ENCODE results near the gene MYCBPAP.

The MYCBPAP gene

GRCh38 chr17:50541402-50541715 is 33.1 kb downstream of the MYCBPAP start:
- no peak overlapping the region for H3K4me3 ChIP-seq (ENCODE audit: low read length)
- TF ChIP-seq, protein P1, sequence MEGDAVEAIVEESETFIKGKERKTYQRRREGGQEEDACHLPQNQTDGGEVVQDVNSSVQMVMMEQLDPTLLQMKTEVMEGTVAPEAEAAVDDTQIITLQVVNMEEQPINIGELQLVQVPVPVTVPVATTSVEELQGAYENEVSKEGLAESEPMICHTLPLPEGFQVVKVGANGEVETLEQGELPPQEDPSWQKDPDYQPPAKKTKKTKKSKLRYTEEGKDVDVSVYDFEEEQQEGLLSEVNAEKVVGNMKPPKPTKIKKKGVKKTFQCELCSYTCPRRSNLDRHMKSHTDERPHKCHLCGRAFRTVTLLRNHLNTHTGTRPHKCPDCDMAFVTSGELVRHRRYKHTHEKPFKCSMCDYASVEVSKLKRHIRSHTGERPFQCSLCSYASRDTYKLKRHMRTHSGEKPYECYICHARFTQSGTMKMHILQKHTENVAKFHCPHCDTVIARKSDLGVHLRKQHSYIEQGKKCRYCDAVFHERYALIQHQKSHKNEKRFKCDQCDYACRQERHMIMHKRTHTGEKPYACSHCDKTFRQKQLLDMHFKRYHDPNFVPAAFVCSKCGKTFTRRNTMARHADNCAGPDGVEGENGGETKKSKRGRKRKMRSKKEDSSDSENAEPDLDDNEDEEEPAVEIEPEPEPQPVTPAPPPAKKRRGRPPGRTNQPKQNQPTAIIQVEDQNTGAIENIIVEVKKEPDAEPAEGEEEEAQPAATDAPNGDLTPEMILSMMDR (IDR thresholded peaks at IDR 0.05; ENCODE audit: insufficient read depth, low read depth, low read length, missing control alignments): no peak

GRCh38 chr17:50541716-50542688 is 33.8 kb downstream of the MYCBPAP start:
- H3K4me3 ChIP-seq (ENCODE audit: low read length): peak overlapping the region; percentile 25
- peak; percentile 80 for DNase-seq (ENCODE audit: low read depth)
- TF ChIP-seq, protein P1 (IDR thresholded peaks at IDR 0.05; ENCODE audit: insufficient read depth, low read depth, low read length, missing control alignments): no peak

More at GRCh38 chr17:50541402-50541715, 33.1 kb downstream of the MYCBPAP start:
- DNase-seq (ENCODE audit: low read depth): no peak

DNA sequence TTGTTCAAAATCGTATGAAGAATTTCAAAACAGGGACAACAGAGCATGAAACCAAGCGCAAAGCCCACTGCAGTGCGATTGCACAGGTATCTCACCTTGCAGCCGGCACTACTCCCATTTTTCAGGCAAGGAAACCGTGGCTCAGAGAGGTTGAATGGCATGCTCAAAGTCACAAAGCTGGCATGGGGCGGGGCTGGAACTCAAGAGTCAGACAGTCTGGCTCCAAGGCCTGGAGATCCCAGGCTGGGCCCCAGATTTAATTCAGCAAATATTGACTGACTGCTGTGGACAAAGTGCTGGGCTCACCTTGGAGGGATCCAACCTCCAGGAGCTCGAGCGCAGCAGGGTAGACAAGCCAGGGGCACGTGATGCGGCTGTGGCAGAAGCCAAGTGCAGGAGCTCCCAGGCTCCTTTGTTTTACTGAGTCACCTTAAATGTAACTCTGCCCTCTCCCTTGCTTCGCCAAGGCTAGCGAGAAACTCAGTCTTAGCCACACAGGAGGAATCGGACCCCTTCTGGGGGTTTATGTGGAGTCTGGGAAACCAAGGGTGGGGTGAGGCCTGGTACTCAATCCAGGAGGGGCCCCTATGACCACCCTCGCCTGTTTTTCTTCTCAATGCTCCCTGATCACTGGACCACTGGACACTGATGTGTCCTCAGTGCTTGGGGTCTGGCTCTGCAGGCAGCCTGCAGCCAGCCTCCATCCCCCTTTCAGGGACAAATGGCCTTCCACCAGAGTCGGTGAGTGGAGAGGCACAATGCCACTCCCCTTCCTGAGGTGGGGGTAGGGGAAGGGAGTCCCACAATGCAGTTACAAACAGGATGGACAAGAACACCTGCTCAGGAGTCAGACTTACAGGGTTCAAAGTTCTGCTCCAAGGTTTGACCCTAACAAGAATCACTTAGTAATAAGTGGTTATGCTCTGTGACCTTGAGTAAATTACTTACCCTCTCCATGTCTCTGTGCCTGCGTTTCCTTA is 34.8 kb downstream of the MYCBPAP start:
- TF ChIP-seq, protein P1 (IDR thresholded peaks at IDR 0.05; ENCODE audit: insufficient read depth, low read depth, low read length, missing control alignments): no peak
- peak; percentile 48 for DNase-seq (ENCODE audit: low read depth)
- no peak overlapping the region for H3K4me3 ChIP-seq (ENCODE audit: low read length)

- no peak for DNase-seq (ENCODE audit: low read depth)
- H3K4me3 ChIP-seq (ENCODE audit: low read length): no peak overlapping the region
- TF ChIP-seq, protein P1 (IDR thresholded peaks at IDR 0.05; ENCODE audit: insufficient read depth, low read depth, low read length, missing control alignments): no peak
Measured at GRCh38 chr17:50544516-50544915, 36.3 kb downstream of the MYCBPAP start.

DNA sequence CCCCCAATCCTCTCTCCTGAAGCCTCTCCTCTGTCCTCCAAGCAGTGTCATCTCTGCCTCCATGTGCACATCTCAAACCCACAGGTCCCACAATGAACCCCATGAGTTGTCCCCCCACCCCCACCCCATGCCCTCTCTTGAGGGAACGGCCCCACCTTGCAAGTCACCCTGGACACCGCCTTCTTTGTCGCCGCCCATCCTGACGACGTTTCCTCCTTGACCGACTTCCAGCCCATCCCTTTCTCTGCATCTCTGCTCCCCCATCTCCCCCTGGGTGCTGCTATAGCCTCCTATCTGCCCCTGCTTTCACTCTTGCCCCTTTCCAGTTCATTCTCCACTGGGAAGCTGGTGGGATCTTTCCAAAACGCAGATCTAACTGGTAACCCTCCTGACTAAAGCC is 37.1 kb downstream of the MYCBPAP start:
- TF ChIP-seq, protein P1 (IDR thresholded peaks at IDR 0.05; ENCODE audit: insufficient read depth, low read depth, low read length, missing control alignments): no peak
- H3K4me3 ChIP-seq (ENCODE audit: low read length): no peak overlapping the region
- no peak for DNase-seq (ENCODE audit: low read depth)

DNA sequence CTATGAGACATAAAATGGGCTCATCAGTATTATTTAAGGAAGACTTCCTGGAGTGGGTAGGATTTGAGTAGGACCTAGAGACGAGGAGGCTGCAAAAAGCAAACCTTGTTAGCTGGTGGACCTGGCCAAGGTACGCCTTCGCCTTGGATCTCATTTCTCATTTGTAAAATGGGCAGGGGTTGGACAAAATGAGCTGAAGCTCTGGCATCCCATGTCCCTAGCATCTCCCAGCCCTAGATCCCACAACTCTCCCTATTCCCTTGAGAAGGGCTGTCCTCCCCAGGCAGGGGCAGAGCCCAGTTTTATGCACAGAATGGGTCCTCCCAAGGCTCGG is 38.4 kb downstream of the MYCBPAP start:
- TF ChIP-seq, protein P1 (IDR thresholded peaks at IDR 0.05; ENCODE audit: insufficient read depth, low read depth, low read length, missing control alignments): no peak
- H3K4me3 ChIP-seq (ENCODE audit: low read length): peak overlapping the region; percentile 52
- no peak for DNase-seq (ENCODE audit: low read depth)
